GM12865 (cell line): ENCODE results near the gene ZNF732.
"Not testable (repeated sequence)": the region's sequence is repeated elsewhere in the genome, so short reads cannot be mapped to it uniquely, and the experiment has no call there.

Source experiments
- DNase-seq: peaks from one replicate; pipeline ENCODE4 v3.0.0; 2010; ENCODE audit warnings: low read depth
- H3K4me3 ChIP-seq: 2 replicates; pipeline ENCODE4 v1.5.1; 2011; ENCODE audit warnings: mild to moderate bottlenecking, low read depth, low read length, control low read depth
- TF ChIP-seq, protein P1 (sequence below): IDR thresholded peaks from 2 replicates; pipeline ENCODE4 v1.5.1; 2011; ENCODE audit warnings: low read length, control low read depth, low read depth, inconsistent platforms; ENCODE audit not compliant: insufficient read depth; ENCODE audit errors: missing control alignments

ZNF732 gene

GRCh38 chr4:336099-336892, 31.0 kb upstream of the ZNF732 start:
- DNase-seq: peak; percentile 18
- TF ChIP-seq, protein P1, sequence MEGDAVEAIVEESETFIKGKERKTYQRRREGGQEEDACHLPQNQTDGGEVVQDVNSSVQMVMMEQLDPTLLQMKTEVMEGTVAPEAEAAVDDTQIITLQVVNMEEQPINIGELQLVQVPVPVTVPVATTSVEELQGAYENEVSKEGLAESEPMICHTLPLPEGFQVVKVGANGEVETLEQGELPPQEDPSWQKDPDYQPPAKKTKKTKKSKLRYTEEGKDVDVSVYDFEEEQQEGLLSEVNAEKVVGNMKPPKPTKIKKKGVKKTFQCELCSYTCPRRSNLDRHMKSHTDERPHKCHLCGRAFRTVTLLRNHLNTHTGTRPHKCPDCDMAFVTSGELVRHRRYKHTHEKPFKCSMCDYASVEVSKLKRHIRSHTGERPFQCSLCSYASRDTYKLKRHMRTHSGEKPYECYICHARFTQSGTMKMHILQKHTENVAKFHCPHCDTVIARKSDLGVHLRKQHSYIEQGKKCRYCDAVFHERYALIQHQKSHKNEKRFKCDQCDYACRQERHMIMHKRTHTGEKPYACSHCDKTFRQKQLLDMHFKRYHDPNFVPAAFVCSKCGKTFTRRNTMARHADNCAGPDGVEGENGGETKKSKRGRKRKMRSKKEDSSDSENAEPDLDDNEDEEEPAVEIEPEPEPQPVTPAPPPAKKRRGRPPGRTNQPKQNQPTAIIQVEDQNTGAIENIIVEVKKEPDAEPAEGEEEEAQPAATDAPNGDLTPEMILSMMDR: no peak
- peak overlapping the region; percentile 85 for H3K4me3 ChIP-seq

DNA sequence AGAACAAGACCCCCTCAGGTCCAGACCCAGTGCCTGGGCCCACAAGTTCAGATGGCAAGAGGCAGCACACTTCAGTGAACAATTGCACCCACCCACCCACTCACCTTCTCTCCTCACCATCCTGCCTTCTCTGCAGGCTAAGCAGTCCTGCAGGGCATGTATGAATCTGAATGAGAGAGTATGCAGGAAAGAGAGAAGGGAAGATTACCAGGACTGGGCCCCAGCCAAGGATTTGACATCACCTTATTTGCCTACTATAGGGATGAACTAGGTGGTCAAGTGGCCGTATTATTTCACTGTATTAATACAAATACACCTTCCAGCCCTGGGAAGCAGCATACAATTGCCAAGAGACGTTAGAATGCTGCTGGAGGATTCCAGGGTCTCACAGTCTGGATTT, 30.2 kb upstream of the ZNF732 start:
- DNase-seq: no peak
- no peak overlapping the region for H3K4me3 ChIP-seq
- TF ChIP-seq, protein P1: no peak

DNA sequence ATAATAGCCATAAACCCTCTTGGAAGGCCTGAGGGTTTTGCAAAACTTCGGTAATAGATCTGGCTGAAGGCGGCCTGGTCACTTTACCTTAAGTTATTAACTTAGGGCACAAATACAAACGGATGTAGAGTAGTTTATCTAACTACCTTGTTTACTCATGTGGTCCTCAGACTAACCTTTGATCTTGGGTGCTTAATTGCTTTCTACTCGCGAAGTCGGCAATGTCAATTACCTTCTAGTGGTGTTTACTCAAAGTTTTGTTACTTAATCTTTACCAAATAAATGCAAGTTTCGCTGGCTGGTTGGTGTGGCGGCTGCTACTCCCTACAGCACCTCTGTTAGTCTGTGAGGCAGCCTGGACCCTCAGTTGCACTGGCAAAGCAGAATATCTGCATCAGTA, 23.5 kb upstream of the ZNF732 start:
- DNase-seq: no peak
- TF ChIP-seq, protein P1: no peak
- no peak overlapping the region for H3K4me3 ChIP-seq

- no peak for DNase-seq
- TF ChIP-seq, protein P1: no peak
- H3K4me3 ChIP-seq: no peak overlapping the region
Measured at GRCh38 chr4:314296-314903, 9.1 kb upstream of the ZNF732 start.

DNA sequence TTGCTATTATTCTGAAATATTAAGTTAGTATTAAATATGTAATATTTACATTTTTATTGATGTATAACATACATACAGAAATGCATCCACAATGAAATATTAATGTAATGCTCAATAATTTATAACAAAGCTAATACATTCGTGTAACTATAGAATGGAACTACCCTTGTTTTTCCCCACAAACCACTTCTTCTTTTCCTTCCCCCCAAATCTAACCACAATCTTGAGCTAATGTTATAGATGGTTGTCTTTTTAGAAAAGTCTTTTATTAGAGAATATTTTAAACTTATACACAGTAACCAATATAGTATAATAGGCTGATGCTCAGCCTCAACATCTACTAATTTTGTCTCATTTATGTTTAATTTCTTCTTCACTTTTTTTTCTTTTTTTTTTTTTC, 4.5 kb upstream of the ZNF732 start:
- H3K4me3 ChIP-seq: no peak overlapping the region
- TF ChIP-seq, protein P1: no peak
- DNase-seq: no peak

- TF ChIP-seq, protein P1: no peak
- no peak overlapping the region for H3K4me3 ChIP-seq
- peak; percentile 55 for DNase-seq
Measured at GRCh38 chr4:306551-306961, 1.3 kb upstream of the ZNF732 start.

- not testable (repeated sequence) for DNase-seq, H3K4me3 ChIP-seq
Measured at GRCh38 chr4:304516-304915, 758 bp downstream of the ZNF732 start.
